GM12875 (cell line): ENCODE measurements around the gene OMA1.
"Not testable (repeated sequence)": the region's sequence is repeated elsewhere in the genome, so short reads cannot be mapped to it uniquely, and the experiment has no call there.

Experiments
- H3K4me3 ChIP-seq: one replicate; pipeline ENCODE4 v1.5.1; 2011; ENCODE audit warnings: low read depth, low read length, control low read depth
- CTCF ChIP-seq: IDR thresholded peaks from 2 replicates; pipeline ENCODE4 v1.5.1; 2011; ENCODE audit warnings: low read depth, mild to moderate bottlenecking, control low read depth, inconsistent platforms, low read length, moderate library complexity, borderline replicate concordance; ENCODE audit not compliant: insufficient read depth

OMA1 gene

GRCh38 chr1:58497499-58497898 lies 49.0 kb downstream of the OMA1 start:
- no peak for TF ChIP-seq CTCF
- no peak overlapping the region for H3K4me3 ChIP-seq

- H3K4me3 ChIP-seq, result no peak overlapping the region
- no peak for TF ChIP-seq CTCF
Observed at GRCh38 chr1:58496042-58496441, 50.5 kb downstream of the OMA1 start.

- H3K4me3 ChIP-seq, result not testable (repeated sequence)
Observed at GRCh38 chr1:58488914-58489313, 57.6 kb downstream of the OMA1 start.

- no peak overlapping the region for H3K4me3 ChIP-seq
- TF ChIP-seq CTCF, result no peak
Observed at GRCh38 chr1:58487002-58487401, 59.5 kb downstream of the OMA1 start.

- no peak for TF ChIP-seq CTCF
Observed at GRCh38 chr1:58481962-58482361, 64.6 kb downstream of the OMA1 start.

GRCh38 chr1:58480191-58480590 lies 66.3 kb downstream of the OMA1 start:
- H3K4me3 ChIP-seq, result no peak overlapping the region
- no peak for TF ChIP-seq CTCF

More at GRCh38 chr1:58481962-58482361, 64.6 kb downstream of the OMA1 start:
- no peak overlapping the region for H3K4me3 ChIP-seq

- TF ChIP-seq CTCF, result no peak
- no peak overlapping the region for H3K4me3 ChIP-seq
Observed at GRCh38 chr1:58477390-58477789, 69.1 kb downstream of the OMA1 start.

- H3K4me3 ChIP-seq, result no peak overlapping the region
- no peak for TF ChIP-seq CTCF
Observed at GRCh38 chr1:58476179-58476578, 70.3 kb downstream of the OMA1 start.
